HG03045 (cell line): ENCODE results near the gene ACTR6.
"Not testable (repeated sequence)": the region's sequence is repeated elsewhere in the genome, so short reads cannot be mapped to it uniquely, and the experiment has no call there.

Experiments used
- ATAC-seq: cut with Tn5 transposase; IDR thresholded peaks from one replicate; pipeline ENCODE4 v1.9.1; 2021; ENCODE audit warnings: mild to moderate bottlenecking, moderate library complexity; ENCODE audit not compliant: unreplicated experiment

The ACTR6 gene

GRCh38 chr12:100200463-100201181 is at the start of gene ACTR6:
Gene ACTR6, plus strand, starts transcription at chr12:100200815. Its CDS starts 37 bp downstream, at chr12:100200852.
- ATAC-seq, result peak; percentile 89

DNA sequence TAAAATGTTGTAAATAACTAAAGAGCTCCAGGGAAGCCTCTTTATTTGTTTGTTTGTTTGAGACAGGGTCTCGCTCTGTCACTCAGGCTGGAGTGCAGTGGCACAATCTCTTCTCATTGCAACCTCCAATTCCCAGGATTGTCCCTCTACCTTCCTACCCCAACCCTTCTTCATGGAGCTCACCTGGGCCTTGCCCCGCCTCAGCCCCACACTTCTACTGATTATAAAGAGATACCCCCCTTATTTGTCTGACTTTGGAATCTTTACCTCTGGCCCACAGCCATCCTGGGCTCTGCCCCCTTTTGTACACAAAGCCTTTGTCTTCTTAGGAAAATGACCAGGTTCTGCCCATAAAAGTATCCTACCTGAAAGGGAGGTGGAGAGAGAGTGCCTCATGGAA is 48.8 kb upstream of the ACTR6 start:
- ATAC-seq, result no peak

DNA sequence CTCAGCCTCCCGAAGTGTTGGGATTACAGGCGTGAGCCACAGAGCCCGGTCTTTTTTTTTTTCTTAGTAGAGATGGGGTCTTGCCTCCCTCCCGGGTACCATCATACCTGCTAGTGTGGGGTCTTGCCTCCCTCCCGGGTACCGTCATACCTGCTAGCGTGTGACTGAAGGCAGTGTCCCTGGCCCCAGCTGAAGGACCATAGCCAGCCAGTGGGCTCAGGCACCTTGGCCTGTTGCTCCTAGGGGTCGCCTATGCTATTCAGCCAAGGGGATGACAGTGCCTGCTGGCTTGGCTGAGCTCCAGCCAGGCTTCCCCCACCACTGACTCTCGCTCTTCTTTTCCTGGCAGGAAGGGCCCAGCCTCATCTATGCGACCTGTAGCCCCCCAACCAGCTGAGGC is 47.5 kb upstream of the ACTR6 start:
- no peak for ATAC-seq

DNA sequence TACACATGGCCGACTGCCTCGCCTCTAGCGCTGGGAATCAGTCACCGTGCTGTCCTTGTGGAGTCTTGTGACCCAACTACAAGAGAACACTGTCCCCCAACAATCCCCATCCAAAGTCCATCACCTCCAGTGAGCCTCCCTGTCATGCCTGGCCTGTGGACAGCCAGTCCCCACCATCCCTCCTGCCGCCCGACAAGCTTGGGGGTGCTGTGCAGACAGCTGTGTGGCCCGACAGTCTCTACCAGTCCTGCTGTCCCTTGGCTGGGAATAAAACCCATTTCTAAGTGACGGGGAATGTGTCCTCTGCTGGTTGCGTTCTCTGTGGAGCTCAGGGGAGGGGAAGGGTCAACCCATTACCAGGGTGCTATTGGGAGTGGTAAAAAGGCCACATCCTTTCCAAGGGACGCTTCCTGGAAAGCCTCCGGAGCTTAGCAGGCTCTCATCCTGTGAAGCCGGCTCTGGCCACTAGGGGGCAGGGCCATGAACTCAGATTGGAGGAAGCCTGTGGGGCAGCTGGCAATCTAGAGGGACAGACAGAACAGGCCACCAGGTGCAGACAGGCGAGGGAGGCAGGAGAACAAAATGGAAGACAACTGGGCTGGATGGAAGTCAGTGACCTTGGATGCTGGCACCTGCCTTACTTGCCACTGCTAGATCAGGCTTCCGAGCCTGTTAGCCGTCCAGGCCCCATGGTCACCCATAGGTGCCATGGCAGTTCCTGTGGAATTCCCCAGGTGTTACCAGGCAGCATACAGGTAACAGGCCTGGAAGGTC is 46.0 kb upstream of the ACTR6 start:
- peak; percentile 69 for ATAC-seq

DNA sequence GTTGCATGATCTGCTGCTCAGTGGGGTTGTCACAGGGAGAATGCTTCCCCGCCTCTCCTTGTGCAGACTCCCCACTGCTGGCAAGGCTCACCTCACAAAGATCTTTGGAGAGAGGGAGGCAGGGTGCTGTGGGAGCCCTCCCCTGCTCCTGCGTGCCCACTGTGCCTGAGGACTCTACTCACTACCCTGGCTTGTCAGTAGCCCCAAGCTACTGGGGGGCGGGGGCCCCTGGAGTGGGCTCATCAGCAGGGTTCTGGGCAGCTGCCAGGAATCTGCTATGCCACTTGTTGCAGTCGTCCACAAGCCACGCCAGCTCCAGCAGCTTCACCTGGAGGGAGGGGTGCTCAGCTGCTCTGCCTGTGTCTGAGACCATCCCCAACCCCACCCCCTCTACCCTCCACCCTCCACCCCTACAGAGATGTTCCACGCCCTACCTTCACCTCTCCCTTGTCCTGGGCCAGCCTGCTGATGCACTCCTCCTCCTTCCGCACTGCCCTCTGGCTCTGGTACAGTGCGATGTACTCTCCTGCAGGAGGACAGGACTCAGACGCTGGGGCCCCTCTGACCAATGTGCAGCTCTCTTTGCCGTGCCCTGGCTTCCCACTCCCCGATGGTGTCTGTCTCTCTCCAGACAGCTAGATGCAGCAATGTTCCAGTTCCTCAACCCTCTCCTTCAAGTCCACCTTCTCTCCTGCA is 43.7 kb upstream of the ACTR6 start:
- ATAC-seq, result no peak

DNA sequence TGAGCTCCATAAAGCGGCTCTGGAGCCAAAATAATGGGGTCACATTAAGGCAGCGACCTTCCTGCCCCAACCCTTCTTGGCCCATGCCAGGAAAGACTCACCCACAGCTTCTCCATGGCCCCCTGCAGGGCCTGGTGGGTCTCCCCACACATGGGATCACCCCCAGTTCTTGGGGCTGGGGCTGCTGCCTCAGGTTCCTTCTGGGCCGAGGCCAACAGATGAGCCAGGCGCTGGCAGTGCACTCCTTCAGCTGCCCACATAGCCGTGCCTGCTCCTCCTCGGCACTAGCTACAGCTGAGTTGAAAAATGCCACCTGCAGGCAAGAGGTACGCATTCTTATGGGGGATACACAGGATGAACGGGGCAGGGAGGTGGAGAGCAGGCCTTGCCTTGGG is 43.2 kb upstream of the ACTR6 start:
- ATAC-seq, result no peak

- no peak for ATAC-seq
These were observed 42.1 kb upstream of the ACTR6 start for GRCh38 chr12:100158535-100158934.

DNA sequence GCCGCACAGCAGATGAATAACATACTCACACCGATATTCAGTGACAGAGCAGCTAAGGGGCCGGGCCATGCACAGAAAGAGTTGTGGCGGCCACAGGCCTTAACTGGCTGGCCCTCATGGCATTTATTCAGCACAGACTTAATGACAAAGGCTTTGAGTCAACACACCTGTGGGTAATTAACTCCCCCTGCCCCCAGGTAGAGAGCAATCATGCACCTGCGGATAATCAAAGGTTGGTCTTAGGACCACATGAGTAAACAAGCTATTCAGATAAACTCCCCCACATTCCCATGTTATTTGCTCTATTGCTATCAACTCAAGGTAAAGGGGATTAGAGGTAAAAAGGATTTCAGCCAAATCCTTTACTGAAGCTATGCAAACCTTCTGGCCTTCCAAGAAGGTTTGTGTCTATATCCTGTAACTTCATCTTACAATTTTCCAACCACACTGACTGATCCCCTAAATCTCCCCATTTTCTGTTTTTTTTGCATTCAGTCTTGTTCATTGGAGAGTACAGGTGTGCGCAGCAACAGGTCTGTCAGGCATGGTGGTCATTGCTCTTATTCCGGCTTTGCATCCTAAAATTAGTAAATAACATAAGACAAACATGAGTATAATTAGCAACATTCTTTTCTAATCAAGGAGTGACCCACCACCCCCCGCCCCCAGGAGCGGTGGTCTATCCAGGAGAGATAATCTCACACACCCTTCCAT is 41.1 kb upstream of the ACTR6 start:
- ATAC-seq, result no peak

DNA sequence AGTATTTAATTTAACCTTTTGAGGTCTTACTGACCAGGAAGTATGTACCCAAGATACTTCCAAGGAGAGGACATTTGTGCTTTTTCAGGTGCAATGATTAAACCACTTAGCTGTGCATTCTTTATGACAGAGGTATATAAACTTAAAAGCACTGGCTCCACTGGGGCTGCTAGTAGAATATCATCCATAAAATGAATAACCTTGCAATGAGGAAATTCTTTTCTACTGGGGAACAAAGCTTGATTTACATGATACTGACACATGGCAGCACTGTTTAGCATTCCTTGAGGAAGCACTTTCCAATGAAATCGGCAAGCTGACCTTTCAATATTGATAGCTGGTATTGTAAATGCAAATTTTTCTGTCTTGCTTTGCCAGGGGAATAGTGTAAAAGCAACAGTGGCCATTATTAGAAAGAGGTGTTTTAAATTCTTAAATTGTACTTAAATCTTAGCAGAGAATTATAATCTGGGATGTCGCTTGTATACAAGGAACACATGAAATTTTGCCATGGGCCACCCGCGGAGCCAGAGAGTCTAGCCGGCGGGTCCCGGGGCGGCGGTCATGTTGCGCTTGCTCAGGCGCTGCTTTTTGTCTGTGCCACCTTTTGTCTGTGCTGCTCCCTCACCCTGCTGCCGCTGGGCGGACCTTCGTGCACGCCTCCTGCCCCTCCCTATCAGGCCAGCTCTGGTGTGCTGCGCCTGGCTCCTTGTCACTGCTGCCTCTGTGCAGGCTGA is 37.0 kb upstream of the ACTR6 start:
- peak; percentile 100 for ATAC-seq

GRCh38 chr12:100164153-100164704 is 36.4 kb upstream of the ACTR6 start:
- no peak for ATAC-seq

- no peak for ATAC-seq
These were observed 35.3 kb upstream of the ACTR6 start for GRCh38 chr12:100165356-100165755.

DNA sequence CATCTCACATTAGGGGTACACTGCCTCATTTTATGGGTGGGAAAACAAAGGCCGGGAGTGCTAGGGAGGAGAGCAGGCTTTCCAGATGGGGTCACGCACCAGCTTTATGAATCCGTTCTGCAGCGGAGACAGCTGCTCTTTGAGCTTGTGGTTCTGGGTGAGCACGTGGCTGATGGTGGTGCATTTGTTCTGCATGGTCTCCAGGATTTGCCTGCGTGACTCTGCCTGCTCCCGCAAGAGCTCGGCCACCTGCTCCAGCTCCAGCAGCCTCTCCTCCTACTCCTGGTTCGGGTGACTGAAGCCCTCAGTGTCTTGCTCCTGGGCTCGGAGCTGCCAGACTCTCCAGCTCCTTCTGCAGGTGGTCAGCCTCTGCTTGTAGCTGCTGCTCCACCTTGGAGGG is 34.4 kb upstream of the ACTR6 start:
- no peak for ATAC-seq

GRCh38 chr12:100168562-100168961 is 32.1 kb upstream of the ACTR6 start:
- ATAC-seq, result no peak

DNA sequence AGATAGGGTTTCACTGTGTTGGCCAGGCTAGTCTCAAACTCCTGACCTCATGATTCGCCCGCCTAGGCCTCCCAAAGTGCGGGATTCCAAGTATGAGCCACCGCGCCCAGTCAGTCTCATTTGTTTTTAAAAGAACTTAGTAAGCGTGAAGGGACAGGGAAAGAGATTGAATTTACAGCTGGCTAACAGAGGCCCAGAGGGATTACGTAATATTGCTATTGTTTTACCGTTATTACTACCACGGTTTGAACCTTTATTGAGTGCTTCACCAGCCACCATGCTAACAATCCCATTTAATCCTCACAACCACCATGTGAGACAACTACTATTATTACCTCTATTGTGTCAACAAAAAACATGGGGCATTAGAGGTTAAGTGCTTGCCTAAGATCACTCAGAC is 31.3 kb upstream of the ACTR6 start:
- ATAC-seq, result no peak

DNA sequence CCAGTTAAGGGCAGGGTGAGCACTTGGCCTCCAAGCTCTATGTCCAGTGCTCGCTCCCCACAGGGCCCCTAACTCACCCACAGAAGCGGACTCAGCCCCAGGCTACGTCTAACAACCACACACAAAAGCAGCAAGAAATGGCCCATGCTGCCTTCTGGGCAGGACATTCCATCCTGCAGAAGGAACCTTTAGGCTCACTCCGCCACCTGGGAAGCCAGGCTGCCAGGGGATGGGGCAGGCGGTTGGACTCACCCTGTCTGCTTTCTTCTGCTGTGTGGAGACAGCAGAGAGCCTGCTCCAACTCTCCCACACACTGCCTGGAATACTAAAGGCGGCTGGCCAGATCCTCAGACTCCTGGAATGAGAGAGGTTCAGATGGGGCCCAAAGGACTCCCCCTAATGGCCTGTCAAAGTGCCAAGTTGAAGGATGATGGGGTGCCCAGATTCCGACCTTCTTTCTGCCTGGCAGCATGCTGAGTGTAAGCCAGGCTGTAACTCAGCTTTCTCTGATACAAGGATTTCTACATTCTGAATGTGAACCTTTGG is 30.2 kb upstream of the ACTR6 start:
- ATAC-seq, result no peak

DNA sequence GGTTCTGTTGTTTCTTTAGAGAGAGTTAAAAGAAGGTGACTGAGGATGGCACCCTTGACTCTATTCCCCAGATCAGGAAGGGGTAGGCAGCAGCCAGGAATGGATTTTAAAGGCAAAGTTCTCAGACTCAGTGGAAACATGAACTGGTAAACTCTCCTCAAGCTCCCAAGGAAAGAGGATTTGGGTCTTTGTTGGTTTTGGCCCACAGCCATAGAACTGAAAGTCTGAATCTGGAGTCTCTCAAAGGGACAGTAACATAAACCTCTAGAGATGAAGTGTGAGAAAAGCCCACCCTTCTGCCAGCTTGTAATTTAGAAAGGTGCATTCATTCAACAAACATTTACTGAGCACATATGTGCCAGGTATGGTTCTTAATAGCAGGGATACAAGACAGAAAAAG is 29.4 kb upstream of the ACTR6 start:
- ATAC-seq, result no peak

GRCh38 chr12:100173111-100173510 is 27.5 kb upstream of the ACTR6 start:
- ATAC-seq, result no peak

DNA sequence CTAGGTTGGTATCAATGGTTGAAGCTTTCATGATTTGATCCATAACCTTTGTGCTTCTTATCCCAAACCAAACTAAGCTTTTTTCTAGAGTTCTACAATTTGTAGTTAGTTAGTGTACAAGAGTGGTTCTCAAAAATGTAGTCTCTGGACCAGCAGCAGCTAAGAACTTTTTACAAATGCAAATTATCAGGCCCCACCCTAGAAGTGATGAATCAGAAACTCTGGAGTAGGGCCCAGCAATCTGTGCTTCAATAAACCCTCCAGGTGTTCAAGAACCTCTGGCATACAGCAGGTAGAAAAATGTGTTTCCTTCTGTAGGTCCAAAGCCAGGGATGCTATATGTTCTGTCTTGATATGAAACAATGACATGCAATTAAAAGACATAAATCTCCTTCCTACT is 26.1 kb upstream of the ACTR6 start:
- no peak for ATAC-seq

DNA sequence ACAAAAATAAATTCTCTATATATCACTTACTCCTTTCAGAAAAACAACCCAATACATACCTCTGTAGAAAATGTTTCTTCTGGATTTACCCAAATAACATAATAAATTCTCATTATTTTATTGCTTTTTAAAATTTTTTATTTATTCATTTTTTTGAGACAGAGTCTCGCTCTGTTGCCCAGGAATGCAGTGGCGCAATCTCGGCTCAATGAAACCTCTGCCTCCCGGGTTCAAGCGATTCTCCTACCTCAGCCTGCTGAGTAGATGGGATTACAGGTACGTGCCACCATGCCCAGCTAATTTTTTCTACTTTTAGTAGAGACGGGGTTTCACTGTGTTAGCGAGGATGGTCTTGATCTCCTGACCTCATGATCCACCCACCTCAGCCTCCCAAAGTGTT is 24.1 kb upstream of the ACTR6 start:
- not testable (repeated sequence) for ATAC-seq

DNA sequence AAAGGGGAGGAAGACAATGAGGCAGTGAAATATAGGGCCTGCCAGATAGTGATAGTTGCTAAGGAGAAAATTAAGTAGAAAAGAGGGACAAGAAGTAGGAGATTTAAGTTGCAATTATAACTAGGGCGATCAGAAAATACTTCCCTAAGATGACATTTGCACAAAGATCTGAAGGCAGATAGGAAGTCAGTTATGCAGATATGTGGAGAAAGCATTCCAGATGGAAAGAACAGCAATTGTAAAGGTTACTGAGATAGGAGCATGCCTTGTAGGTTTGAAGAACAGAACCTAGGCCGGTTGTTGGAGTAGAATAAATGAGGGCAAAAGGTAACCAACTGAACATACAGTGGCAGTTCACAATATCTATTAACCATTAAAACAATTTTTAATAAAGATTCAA is 21.4 kb upstream of the ACTR6 start:
- ATAC-seq, result no peak
